Skeletal muscle satellite cell (primary cell): ENCODE results near the gene RNF121.
A peak's percentile ranks its signal among the peaks of the same experiment; 100 is the strongest.

Experiments
- H3K27me3 ChIP-seq: 2 replicates; pipeline ENCODE4 v1.7.0; 2013; ENCODE audit warnings: low read length; ENCODE audit not compliant: control insufficient read depth, insufficient read depth
- H3K36me3 ChIP-seq: 2 replicates; pipeline ENCODE4 v1.7.0; 2013; ENCODE audit warnings: mild to moderate bottlenecking, control low read depth, low read length; ENCODE audit not compliant: insufficient read depth
- H3K4me1 ChIP-seq: 2 replicates; pipeline ENCODE4 v1.7.0; 2013; ENCODE audit warnings: low read length; ENCODE audit not compliant: control insufficient read depth, insufficient read depth
- H3K4me2 ChIP-seq: 2 replicates; pipeline ENCODE4 v1.7.0; 2013; ENCODE audit warnings: mild to moderate bottlenecking, low read length
- H3K4me3 ChIP-seq: 2 replicates; pipeline ENCODE4 v1.7.0; 2013; ENCODE audit warnings: low read length
- H3K9ac ChIP-seq: 2 replicates; pipeline ENCODE4 v1.7.0; 2013; ENCODE audit warnings: mild to moderate bottlenecking, low read depth, low read length, moderate library complexity
- H3K9me3 ChIP-seq: replicated peaks from 2 replicates; pipeline ENCODE4 v1.7.0; 2013; ENCODE audit warnings: mild to moderate bottlenecking, control low read depth, low read length

The RNF121 gene

DNA sequence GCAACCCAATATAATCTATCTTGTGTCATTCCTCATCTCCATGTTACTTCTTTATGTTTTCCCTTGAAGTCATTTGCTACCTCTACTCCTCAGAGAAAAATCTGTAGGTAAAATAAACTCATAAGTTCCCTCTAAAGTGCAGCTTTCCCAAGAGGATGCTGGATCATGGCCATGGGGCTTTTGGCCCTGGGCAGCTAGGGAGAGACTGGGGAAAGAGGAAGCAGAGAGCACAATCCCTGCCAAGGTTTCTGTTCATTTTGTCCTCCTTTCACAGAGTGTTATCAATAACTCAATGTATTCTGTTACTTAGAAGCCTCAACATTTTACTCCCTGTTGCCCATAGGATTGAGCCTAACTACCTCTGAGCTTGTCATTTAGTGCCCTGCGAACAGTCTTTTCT, 9.0 kb downstream of the RNF121 start:
- Histone ChIP-seq H3K36me3 (peaks cover 5% of the 10 kb centered on the region), H3K9me3 (no peaks in the 10 kb centered on the region), H3K4me2 (no peak overlapping the region), H3K27me3 (no peaks in the 10 kb centered on the region), H3K9ac (no peak overlapping the region), H3K4me3 (no peak overlapping the region), H3K4me1 (peaks cover 4% of the 10 kb centered on the region)

- Histone ChIP-seq H3K4me2 (no peak overlapping the region), H3K4me3 (no peak overlapping the region), H3K9me3 (no peaks in the 10 kb centered on the region), H3K9ac (no peak overlapping the region), H3K36me3 (peaks cover 5% of the 10 kb centered on the region), H3K27me3 (no peaks in the 10 kb centered on the region), H3K4me1 (peaks cover 24% of the 10 kb centered on the region)
Measured at GRCh38 chr11:71940561-71941219, 11.8 kb downstream of the RNF121 start.

GRCh38 chr11:71946144-71946571, 17.3 kb downstream of the RNF121 start:
- Histone ChIP-seq H3K4me1 (peaks cover 48% of the 10 kb centered on the region), H3K9ac (peak overlapping the region; percentile 63), H3K4me3 (no peak overlapping the region), H3K27me3 (no peaks in the 10 kb centered on the region), H3K9me3 (no peaks in the 10 kb centered on the region), H3K4me2 (peak overlapping the region; percentile 8), H3K36me3 (no peaks in the 10 kb centered on the region)

GRCh38 chr11:71947498-71947897, 18.7 kb downstream of the RNF121 start:
- H3K27me3 ChIP-seq, result no peaks in the 10 kb centered on the region
- no peak overlapping the region for H3K9ac ChIP-seq
- H3K36me3 ChIP-seq, result no peaks in the 10 kb centered on the region
- no peaks in the 10 kb centered on the region for H3K9me3 ChIP-seq
- no peak overlapping the region for H3K4me2 ChIP-seq
- H3K4me3 ChIP-seq, result no peak overlapping the region
- peaks cover 48% of the 10 kb centered on the region for H3K4me1 ChIP-seq

DNA sequence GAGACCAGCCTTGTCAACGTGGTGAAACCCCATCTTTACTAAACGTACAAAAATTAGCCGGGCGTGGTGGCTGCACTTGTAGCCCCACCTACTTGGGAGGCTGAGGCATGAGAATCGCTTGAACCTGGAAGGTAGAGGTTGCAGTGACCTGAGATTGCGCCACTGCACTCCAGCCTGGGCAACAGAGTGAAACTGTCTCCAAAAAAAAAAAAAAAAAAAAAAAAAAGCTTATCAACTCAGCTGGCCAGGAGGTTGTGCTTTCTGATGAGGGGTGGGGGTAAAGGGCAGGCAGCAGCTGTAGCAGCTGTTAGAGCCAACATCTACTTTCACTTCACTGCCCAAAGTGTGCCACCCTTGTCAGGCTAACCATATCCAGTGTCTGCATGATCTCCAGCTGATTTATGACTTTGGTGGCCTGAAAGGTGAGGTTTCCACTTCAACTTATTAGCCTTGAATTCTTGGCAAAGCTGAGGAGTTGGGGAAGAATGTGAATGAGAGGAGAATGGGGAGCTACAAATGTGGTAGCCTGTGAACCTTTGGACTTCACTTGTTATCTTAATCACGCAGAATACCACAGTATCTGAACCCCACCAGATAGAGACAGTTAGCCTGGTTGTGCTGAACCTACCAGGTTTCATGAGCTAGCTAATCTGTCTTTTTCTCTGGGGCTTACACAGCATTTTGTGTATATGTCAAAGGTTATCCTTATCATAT, 19.6 kb downstream of the RNF121 start:
- Histone ChIP-seq H3K4me2 (no peak overlapping the region), H3K9me3 (no peaks in the 10 kb centered on the region), H3K9ac (no peak overlapping the region), H3K4me3 (no peak overlapping the region), H3K4me1 (peaks cover 48% of the 10 kb centered on the region), H3K27me3 (no peaks in the 10 kb centered on the region), H3K36me3 (no peaks in the 10 kb centered on the region)

GRCh38 chr11:71949034-71949433, 20.2 kb downstream of the RNF121 start:
- H3K4me2 ChIP-seq, result no peak overlapping the region
- no peaks in the 10 kb centered on the region for H3K9me3 ChIP-seq
- peaks cover 44% of the 10 kb centered on the region for H3K4me1 ChIP-seq
- H3K9ac ChIP-seq, result no peak overlapping the region
- no peak overlapping the region for H3K4me3 ChIP-seq
- H3K27me3 ChIP-seq, result no peaks in the 10 kb centered on the region
- H3K36me3 ChIP-seq, result no peaks in the 10 kb centered on the region

DNA sequence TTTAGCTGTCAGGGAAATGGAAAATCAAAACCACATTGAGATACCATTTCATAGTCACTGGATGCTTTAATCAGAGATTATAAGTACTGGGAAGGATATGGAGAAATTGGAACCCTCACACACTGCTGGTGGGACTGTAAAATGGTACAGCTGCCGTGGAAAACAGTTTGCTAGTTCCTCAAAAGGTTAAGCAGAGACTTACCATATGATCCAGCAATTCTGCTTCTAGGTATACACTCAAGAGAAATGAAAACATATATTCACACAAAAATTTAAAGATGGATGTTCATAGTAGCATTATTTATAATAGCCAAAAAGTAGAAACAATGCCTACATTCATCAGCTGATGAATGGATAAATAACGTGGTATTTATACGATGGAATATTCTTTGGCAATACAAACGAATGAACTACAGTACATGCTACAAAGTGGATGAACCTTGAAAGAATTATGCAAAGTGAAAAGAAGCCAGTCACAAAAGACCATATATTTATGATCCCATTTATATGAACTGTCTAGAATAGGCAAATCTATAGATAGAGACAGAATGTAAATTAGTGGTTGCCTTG, 23.0 kb downstream of the RNF121 start:
- H3K9ac ChIP-seq, result no peak overlapping the region
- no peaks in the 10 kb centered on the region for H3K27me3 ChIP-seq
- no peak overlapping the region for H3K4me3 ChIP-seq
- no peaks in the 10 kb centered on the region for H3K36me3 ChIP-seq
- H3K9me3 ChIP-seq, result no peaks in the 10 kb centered on the region
- peaks cover 17% of the 10 kb centered on the region for H3K4me1 ChIP-seq
- H3K4me2 ChIP-seq, result no peak overlapping the region

GRCh38 chr11:71955898-71956456, 27.1 kb downstream of the RNF121 start:
- no peaks in the 10 kb centered on the region for H3K9me3 ChIP-seq
- H3K27me3 ChIP-seq, result no peaks in the 10 kb centered on the region
- no peak overlapping the region for H3K4me2 ChIP-seq
- no peak overlapping the region for H3K4me3 ChIP-seq
- no peak overlapping the region for H3K9ac ChIP-seq
- peaks cover 6% of the 10 kb centered on the region for H3K36me3 ChIP-seq
- no peaks in the 10 kb centered on the region for H3K4me1 ChIP-seq

DNA sequence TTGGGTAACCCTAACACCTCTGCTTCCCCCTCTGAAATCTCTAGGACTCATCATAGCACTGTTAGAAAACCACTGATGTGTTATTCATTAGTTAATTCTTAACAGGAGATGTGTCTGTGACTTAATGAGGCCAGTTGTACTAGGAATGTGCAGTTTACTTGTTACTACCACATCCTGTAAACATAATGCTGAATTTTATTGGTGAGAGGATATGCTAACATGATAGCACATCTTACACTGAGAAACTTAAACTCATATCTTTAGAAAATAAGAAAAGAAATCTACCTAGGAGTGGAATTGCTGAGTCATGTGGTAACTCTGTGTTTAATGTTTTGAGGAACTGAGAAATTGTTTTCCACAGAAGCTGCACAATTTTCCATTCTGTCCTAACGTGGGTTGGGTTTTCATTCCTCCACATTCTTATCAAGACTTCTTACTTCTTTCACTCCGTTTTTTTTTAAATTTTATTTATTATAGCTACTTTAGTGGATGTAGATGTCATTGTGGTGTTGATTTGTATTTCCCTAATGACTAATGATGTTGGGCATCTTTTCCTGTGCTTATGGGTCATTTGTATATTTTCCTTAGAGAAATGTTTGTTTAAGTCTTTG, 33.7 kb downstream of the RNF121 start:
- H3K9me3 ChIP-seq, result no peaks in the 10 kb centered on the region
- peaks cover 13% of the 10 kb centered on the region for H3K36me3 ChIP-seq
- no peaks in the 10 kb centered on the region for H3K27me3 ChIP-seq
- peak overlapping the region; percentile 27 for H3K4me2 ChIP-seq
- H3K9ac ChIP-seq, result peak overlapping the region; percentile 1
- no peak overlapping the region for H3K4me3 ChIP-seq
- peaks cover 21% of the 10 kb centered on the region for H3K4me1 ChIP-seq

DNA sequence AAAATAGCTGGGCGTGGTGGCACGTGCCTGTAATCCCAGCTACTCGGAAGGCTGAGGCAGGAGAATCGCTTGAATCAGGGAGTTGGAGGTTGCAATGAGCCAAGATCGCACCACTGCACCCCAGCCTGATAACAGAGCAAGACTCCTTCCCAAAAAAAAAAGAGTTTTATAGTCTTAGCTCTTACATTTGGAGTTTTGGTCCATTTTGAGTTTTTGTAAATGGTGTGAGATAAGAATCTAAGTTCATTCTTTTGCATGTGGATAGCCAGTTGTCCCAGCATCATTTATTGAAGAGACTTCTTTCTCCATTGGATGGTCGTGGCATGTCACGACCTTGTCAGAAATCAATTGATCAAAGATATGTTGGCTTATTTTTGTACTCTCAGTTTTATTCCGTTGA, 34.6 kb downstream of the RNF121 start:
- H3K9me3 ChIP-seq, result no peaks in the 10 kb centered on the region
- H3K36me3 ChIP-seq, result peaks cover 16% of the 10 kb centered on the region
- H3K27me3 ChIP-seq, result no peaks in the 10 kb centered on the region
- H3K4me1 ChIP-seq, result peaks cover 21% of the 10 kb centered on the region
- no peak overlapping the region for H3K9ac ChIP-seq
- H3K4me2 ChIP-seq, result no peak overlapping the region
- H3K4me3 ChIP-seq, result no peak overlapping the region

GRCh38 chr11:71964641-71965040, 35.8 kb downstream of the RNF121 start:
- no peak overlapping the region for H3K4me3 ChIP-seq
- no peaks in the 10 kb centered on the region for H3K27me3 ChIP-seq
- H3K4me1 ChIP-seq, result peaks cover 21% of the 10 kb centered on the region
- H3K9me3 ChIP-seq, result no peaks in the 10 kb centered on the region
- peaks cover 20% of the 10 kb centered on the region for H3K36me3 ChIP-seq
- H3K4me2 ChIP-seq, result no peak overlapping the region
- no peak overlapping the region for H3K9ac ChIP-seq
